Measurements from ENCODE around the gene ZMYND15.
A peak's percentile ranks its signal among the peaks of the same experiment; 100 is the strongest.
"Not testable (repeated sequence)": the region's sequence is repeated elsewhere in the genome, so short reads cannot be mapped to it uniquely, and the experiment has no call there.

Gene ZMYND15

GRCh38 chr17:4739122-4740024, at the start of gene ZMYND15, which contains the start of gene CXCL16:
ZMYND15 (plus strand) TSS chr17:4739833; CDS start chr17:4740549, 716 bp downstream.
CXCL16 (minus strand) TSS chr17:4739928; CDS start chr17:4739339, 589 bp downstream.
- no peak for DNase-seq

GRCh38 chr17:4689872-4690271, 49.8 kb upstream of the ZMYND15 start:
- not testable (repeated sequence) for DNase-seq

- no peak for DNase-seq
These were observed 48.9 kb upstream of the ZMYND15 start for GRCh38 chr17:4690745-4691144.

- DNase-seq, result no peak
These were observed 47.9 kb upstream of the ZMYND15 start for GRCh38 chr17:4691686-4692085.

GRCh38 chr17:4693416-4693815, 46.2 kb upstream of the ZMYND15 start:
- DNase-seq, result no peak

- no peak for DNase-seq
These were observed 43.2 kb upstream of the ZMYND15 start for GRCh38 chr17:4696437-4696805.

- not testable (repeated sequence) for DNase-seq
These were observed 40.1 kb upstream of the ZMYND15 start for GRCh38 chr17:4699401-4700056.

- no peak for DNase-seq
These were observed 38.5 kb upstream of the ZMYND15 start for GRCh38 chr17:4701116-4701515.

GRCh38 chr17:4703330-4703691, 36.3 kb upstream of the ZMYND15 start:
- no peak for DNase-seq

GRCh38 chr17:4704574-4704907, 35.1 kb upstream of the ZMYND15 start:
- not testable (repeated sequence) for DNase-seq

- no peak for DNase-seq
These were observed 34.6 kb upstream of the ZMYND15 start for GRCh38 chr17:4704991-4705390.

GRCh38 chr17:4706121-4706520, 33.5 kb upstream of the ZMYND15 start:
- DNase-seq, result no peak

- DNase-seq, result peak; percentile 75
These were observed 31.2 kb upstream of the ZMYND15 start for GRCh38 chr17:4708436-4708835.

GRCh38 chr17:4709794-4710692, 29.6 kb upstream of the ZMYND15 start, which contains the start of gene ARRB2:
ARRB2 (plus strand) TSS chr17:4710632; CDS start chr17:4710722, 90 bp downstream.
- DNase-seq, result peak; percentile 97

GRCh38 chr17:4710693-4711634, 28.7 kb upstream of the ZMYND15 start:
- DNase-seq, result no peak

- no peak for DNase-seq
These were observed 27.9 kb upstream of the ZMYND15 start for GRCh38 chr17:4711661-4712181.

- DNase-seq, result no peak
These were observed 27.1 kb upstream of the ZMYND15 start for GRCh38 chr17:4712526-4712925.

GRCh38 chr17:4714340-4715062, 25.1 kb upstream of the ZMYND15 start:
- not testable (repeated sequence) for DNase-seq

GRCh38 chr17:4715063-4715744, 24.4 kb upstream of the ZMYND15 start:
- no peak for DNase-seq

- no peak for DNase-seq
These were observed 23.6 kb upstream of the ZMYND15 start for GRCh38 chr17:4716081-4716480.
